ENCODE data around the gene VSIR.
A peak's percentile ranks its signal among the peaks of the same experiment; 100 is the strongest.

The VSIR gene

DNA sequence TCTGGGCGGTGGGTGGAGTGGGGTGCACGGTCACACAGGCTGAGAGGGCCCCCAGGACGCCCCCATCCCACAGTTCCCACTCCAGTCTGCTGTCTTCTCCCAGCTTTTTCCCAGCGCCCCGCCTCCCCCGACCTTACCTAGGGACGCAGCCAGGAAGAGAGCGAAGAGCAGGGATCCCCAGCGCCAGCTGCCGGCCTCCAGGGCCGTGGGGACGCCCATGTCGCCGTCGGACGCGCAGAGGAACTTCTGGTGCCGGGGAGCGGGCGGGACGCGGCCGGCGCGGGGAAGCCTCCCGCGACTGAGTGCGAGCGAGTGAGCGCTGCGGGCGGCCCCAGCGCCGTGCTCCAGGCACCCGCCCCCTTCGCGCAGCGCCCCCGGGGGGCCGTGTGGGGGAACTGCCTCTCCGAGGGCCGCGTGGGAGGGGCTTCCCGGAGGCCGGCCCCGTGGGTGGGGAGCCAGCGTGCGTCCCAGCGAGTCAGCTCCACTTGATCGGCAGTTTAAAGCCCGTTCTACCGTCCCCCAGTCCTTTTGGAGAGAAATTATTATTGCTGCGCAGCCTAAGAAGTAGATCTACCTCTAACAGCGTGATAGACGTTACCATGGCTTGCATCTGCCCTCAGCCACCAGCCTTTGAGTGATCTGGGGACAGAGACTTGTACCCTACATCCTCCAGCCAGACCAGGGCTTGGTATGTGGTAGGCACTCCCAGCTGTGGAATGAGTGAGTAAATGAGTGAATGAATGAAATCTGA, at the start of gene VSIR:
Gene VSIR (minus strand): TSS at position 300 of the 751 bp plus-strand sequence. CDS start 81 bp downstream, at position 219.
- no peak for TF ChIP-seq JUND (IDR thresholded peaks at IDR 0.05; ENCODE audit: low read depth)
- peak; percentile 68 to 82 for DNase-seq (ENCODE audit: low read depth in 1 of 2, low spot score in 1 of 2)
- in situ Hi-C loops (cut with HindIII; ENCODE audit: low pct_unique_long_range_greater_than_20kb, low sequenced_read_pairs), result no loop called here

DNA sequence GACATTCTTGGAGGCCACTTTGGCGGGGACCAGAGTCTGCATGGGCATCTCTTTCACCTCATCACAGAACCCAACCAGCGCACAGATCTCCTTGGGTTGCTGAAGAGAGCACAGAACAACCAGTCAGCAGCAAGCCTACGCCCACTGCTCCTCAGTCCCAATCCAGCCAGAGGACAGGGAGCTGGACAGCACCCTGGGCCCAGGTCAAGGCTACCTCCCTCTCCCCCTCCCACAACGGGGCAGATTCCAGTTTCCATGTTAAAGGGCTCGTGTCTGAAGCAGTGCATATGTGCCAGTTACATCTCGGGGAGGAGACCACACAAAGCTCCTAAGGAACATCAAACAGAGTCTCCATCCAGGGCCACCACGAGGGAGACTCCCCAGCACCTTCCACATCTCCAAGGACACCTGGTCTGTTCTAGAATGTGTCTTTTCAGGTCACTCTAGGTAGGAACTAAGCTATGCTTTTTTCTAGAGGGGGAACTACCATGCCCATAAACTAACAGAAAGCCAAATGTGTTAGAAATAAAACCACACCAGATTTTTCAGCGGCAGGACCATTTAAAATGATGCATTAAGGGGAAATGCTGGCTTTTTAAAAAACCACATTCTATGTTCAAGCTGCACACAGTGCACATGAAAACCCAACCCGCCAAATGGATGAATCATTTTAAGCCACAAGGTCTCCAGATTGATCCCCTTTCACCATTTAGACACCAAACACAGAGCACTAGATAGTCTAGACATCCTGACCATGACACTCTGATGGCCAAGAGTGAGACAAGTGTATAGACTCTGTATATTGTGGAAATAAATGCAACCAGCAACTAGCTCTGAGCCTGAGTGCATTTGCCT, 48.8 kb upstream of the VSIR start:
- DNase-seq (ENCODE audit: low read depth in 1 of 2, low spot score in 1 of 2), result no peak
- TF ChIP-seq JUND (IDR thresholded peaks at IDR 0.05; ENCODE audit: low read depth), result no peak
- in situ Hi-C loops (cut with HindIII; ENCODE audit: low pct_unique_long_range_greater_than_20kb, low sequenced_read_pairs), result no loop called here

- DNase-seq (ENCODE audit: low read depth in 1 of 2, low spot score in 1 of 2), result no peak
- in situ Hi-C loops (cut with HindIII; ENCODE audit: low pct_unique_long_range_greater_than_20kb, low sequenced_read_pairs), result no loop called here
- no peak for TF ChIP-seq JUND (IDR thresholded peaks at IDR 0.05; ENCODE audit: low read depth)
Observed at GRCh38 chr10:71820966-71821365, 47.6 kb upstream of the VSIR start.

GRCh38 chr10:71819985-71820384, 46.7 kb upstream of the VSIR start:
- no peak for TF ChIP-seq JUND (IDR thresholded peaks at IDR 0.05; ENCODE audit: low read depth)
- DNase-seq (ENCODE audit: low read depth in 1 of 2, low spot score in 1 of 2), result no peak
- in situ Hi-C loops (cut with HindIII; ENCODE audit: low pct_unique_long_range_greater_than_20kb, low sequenced_read_pairs), result no loop called here

GRCh38 chr10:71819441-71819861, 46.1 kb upstream of the VSIR start:
- DNase-seq (ENCODE audit: low read depth in 1 of 2, low spot score in 1 of 2), result no peak
- no peak for TF ChIP-seq JUND (IDR thresholded peaks at IDR 0.05; ENCODE audit: low read depth)
- in situ Hi-C loops (cut with HindIII; ENCODE audit: low pct_unique_long_range_greater_than_20kb, low sequenced_read_pairs), result no loop called here

GRCh38 chr10:71818674-71819260, 45.4 kb upstream of the VSIR start:
- TF ChIP-seq JUND (IDR thresholded peaks at IDR 0.05; ENCODE audit: low read depth), result no peak
- DNase-seq (ENCODE audit: low read depth in 1 of 2, low spot score in 1 of 2), result no peak
- in situ Hi-C loops (cut with HindIII; ENCODE audit: low pct_unique_long_range_greater_than_20kb, low sequenced_read_pairs), result no loop called here

DNA sequence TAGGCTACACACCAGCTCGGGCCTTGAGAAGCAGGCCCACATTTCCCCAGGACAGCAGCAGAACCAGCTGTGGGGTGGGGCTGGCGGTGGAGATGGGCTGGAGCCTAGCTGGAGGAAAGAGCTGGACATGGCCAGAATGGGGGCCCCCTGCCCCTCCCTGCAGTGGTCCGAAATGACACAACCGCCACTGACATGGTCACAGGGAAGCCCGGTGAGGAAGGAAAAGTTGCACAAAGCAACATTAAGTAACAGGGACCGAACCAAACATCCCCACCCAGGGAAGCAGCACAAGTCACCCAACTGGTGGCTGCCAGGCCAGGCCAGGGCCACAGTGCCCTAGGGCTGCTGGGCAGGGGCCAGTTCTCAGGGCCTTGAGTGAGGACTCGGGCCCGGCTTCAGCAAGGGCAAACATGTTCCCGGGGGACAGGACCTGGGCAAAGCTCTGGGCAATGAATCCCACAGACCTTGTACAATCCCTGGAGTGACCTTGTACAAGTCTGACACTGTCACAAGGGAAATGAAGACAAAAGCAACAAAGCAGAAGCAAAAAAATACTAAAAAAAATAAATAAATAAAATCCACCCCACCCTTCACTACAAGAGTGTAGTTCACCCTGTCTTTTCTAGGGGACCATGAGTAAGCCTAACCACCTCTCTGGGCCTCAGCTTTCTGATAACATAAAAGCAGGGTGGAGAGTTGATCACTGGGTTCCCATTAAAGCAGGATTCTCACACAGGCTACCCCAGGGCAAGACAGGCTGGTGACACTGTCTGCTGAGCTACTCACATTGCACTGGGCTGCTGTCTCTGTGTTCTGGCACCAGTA, 44.7 kb upstream of the VSIR start:
- no peak for TF ChIP-seq JUND (IDR thresholded peaks at IDR 0.05; ENCODE audit: low read depth)
- in situ Hi-C loops (cut with HindIII; ENCODE audit: low pct_unique_long_range_greater_than_20kb, low sequenced_read_pairs), result no loop called here
- DNase-seq (ENCODE audit: low read depth in 1 of 2, low spot score in 1 of 2), result no peak

- in situ Hi-C loops (cut with HindIII; ENCODE audit: low pct_unique_long_range_greater_than_20kb, low sequenced_read_pairs), result no loop called here
- TF ChIP-seq JUND (IDR thresholded peaks at IDR 0.05; ENCODE audit: low read depth), result no peak
- no peak for DNase-seq (ENCODE audit: low read depth in 1 of 2, low spot score in 1 of 2)
Observed at GRCh38 chr10:71816936-71817618, 43.8 kb upstream of the VSIR start.

GRCh38 chr10:71816421-71816851, 43.1 kb upstream of the VSIR start:
- in situ Hi-C loops (cut with HindIII; ENCODE audit: low pct_unique_long_range_greater_than_20kb, low sequenced_read_pairs), result no loop called here
- DNase-seq (ENCODE audit: low read depth in 1 of 2, low spot score in 1 of 2), result no peak
- no peak for TF ChIP-seq JUND (IDR thresholded peaks at IDR 0.05; ENCODE audit: low read depth)

DNA sequence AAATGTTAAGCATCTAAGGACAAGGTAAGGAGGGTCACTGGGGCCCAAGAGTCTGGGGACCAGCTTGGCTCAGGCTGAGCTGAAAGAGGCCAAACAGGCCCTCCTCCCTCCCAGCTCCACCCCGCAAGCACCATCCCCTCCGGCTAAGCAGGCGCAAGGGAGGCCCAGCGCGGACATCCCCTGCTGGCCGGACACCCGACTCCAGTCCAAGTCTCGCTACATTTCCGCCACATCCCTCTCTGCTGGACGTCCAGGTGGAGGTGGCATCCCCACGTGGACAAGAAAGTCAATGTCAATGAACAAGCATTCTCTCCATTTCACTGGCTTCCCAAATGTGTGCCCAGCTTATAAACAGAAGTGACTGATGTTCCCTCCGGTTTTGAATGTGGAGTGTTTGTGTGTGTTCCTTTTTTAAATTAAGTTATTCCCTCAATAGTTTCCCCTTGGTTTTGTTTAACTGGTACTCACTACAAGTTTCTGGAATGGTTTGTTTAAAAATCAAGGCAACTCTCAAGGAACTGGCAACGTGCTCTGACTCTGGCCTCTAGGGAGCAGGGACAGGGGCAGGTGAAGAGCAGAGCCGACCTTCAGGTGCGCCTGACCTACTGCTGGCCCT, 42.3 kb upstream of the VSIR start:
- TF ChIP-seq JUND (IDR thresholded peaks at IDR 0.05; ENCODE audit: low read depth), result no peak
- in situ Hi-C loops (cut with HindIII; ENCODE audit: low pct_unique_long_range_greater_than_20kb, low sequenced_read_pairs), result no loop called here
- DNase-seq (ENCODE audit: low read depth in 1 of 2, low spot score in 1 of 2), result no peak

DNA sequence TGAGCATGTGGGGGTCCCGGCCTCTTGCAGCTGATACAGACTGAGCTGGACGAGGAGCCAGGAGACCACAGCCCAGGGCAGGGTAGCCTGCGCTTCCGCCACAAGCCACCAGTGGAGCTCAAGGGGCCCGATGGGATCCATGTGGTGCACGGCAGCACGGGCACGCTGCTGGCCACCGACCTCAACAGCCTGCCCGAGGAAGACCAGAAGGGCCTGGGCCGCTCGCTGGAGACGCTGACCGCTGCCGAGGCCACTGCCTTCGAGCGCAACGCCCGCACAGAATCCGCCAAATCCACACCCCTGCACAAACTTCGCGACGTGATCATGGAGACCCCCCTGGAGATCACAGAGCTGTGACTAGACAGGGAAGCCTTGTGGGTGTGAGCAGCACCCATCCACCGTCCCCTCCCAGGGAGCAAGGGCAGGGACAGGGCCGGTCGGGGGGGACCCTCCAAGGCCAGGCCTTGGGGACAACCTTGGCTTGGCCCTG, 41.6 kb upstream of the VSIR start:
- in situ Hi-C loops (cut with HindIII; ENCODE audit: low pct_unique_long_range_greater_than_20kb, low sequenced_read_pairs), result no loop called here
- DNase-seq (ENCODE audit: low read depth in 1 of 2, low spot score in 1 of 2), result no peak
- no peak for TF ChIP-seq JUND (IDR thresholded peaks at IDR 0.05; ENCODE audit: low read depth)

Measured in T47D (cell line).